ENCODE data around the gene FBXW5. TPM values are rescaled to one million over a fixed set of nuclear protein-coding genes. Genes with fewer than 3 reads are reported as not detected.

Gene FBXW5, protein sequence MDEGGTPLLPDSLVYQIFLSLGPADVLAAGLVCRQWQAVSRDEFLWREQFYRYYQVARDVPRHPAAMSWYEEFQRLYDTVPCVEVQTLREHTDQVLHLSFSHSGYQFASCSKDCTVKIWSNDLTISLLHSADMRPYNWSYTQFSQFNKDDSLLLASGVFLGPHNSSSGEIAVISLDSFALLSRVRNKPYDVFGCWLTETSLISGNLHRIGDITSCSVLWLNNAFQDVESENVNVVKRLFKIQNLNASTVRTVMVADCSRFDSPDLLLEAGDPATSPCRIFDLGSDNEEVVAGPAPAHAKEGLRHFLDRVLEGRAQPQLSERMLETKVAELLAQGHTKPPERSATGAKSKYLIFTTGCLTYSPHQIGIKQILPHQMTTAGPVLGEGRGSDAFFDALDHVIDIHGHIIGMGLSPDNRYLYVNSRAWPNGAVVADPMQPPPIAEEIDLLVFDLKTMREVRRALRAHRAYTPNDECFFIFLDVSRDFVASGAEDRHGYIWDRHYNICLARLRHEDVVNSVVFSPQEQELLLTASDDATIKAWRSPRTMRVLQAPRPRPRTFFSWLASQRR
- total RNA-seq = 100 to 1,000 TPM; 108 to 139 (median 120) TPM
- polyA plus RNA-seq = 150 TPM
- long read RNA-seq, donor 1, transcript FBXW5-201 (9 exons, 2,274 nt) = major isoform, 604 of 1,018 reads
- long read RNA-seq, donor 1, partial matches to known transcripts = 179 of 1,018 reads
- long read RNA-seq, donor 1, other reads (novel, unspliced or antisense) = 231 of 1,018 reads
- long read RNA-seq, donor 2, transcript FBXW5-201 (9 exons, 2,274 nt) = major isoform, 283 of 494 reads
- long read RNA-seq, donor 2, partial matches to known transcripts = 67 of 494 reads
- long read RNA-seq, donor 2, other reads (novel, unspliced or antisense) = 139 of 494 reads
- long read RNA-seq, donor 3, transcript FBXW5-201 (9 exons, 2,274 nt) = major isoform, 766 of 1,525 reads
- long read RNA-seq, donor 3, transcript FBXW5-206 (8 exons, 2,392 nt) = minor isoform, 6 of 1,525 reads
- long read RNA-seq, donor 3, partial matches to known transcripts = 343 of 1,525 reads
- long read RNA-seq, donor 3, other reads (novel, unspliced or antisense) = 410 of 1,525 reads
- long read RNA-seq, donor 4, transcript FBXW5-201 (9 exons, 2,274 nt) = major isoform, 275 of 462 reads
- long read RNA-seq, donor 4, partial matches to known transcripts = 75 of 462 reads
- long read RNA-seq, donor 4, other reads (novel, unspliced or antisense) = 105 of 462 reads

DNA sequence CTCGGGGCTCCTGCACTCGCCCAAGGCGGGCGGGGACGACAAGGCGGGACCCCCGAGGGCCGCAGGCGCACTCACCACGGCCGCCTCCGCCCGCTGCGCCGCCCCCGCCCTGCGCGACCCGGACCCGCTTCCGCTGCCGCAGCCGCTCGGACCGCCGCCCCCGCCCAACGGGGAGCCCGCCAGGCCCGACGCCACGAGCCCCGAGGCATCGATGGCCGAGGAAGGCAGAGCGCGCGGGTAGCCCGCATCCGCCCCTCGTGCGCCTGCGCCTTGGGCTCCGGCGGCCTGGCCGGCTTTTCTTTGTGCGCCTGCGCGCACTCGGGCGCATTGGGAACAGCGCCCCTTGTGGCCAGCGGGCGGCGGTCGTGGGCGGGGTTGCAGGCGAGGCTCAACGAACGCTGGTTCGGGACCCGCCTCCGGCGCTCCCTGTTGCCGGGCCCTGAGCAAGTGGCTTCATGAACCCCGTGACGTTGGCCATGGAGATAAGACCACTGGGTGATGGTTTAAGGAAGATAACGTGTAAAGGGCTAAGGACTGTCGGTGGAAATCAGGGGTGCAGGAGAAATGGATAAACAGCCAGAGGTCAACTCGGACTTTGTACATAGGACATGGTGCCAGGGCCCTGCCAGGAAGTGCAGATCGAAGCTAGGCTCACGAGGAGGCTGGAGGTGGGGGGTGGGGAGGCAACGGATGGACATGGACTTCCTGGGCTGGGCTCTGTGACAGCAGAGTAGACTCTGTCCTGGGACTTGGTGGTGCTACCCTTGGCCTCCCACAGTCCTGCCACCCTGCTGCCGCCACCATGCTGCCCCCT, at the start of gene FBXW5, which contains the start of gene C8G:
Gene FBXW5, minus strand, starts transcription at position 220 of the 814 bp plus-strand sequence. CDS start 655 bp downstream, outside the sequence.
Gene C8G, plus strand, starts transcription at position 725 of the 814 bp plus-strand sequence. Its CDS starts 78 bp downstream, at position 803.
- Histone ChIP-seq H3K4me1 (ENCODE audit: control insufficient read depth, insufficient read depth, low read length) (no peaks in the 10 kb centered on the region), H3K4me3 (ENCODE audit: low read length) (peak within 1 kb of the TSS; percentile 75), H3K27ac (ENCODE audit: low read length) (peak within 1 kb of the TSS; percentile 93), H3K9me3 (ENCODE audit: control insufficient read depth, low read length) (no peaks in the 10 kb centered on the region), H3K27me3 (ENCODE audit: control insufficient read depth, insufficient read depth) (no peaks in the 10 kb centered on the region)
- peak; percentile 96 to 99 (median 98) for DNase-seq
- peak; percentile 64 to 75 for ATAC-seq
- WGBS = 5% methylated on average over 74 of the region's 74 CpGs
- intact Hi-C loops (cut with DNase I) = loop anchor here in 3 of 4 donors (5.0 to 10.0 kb wide), 10 partner anchors 38 to 152 kb away; partner anchors contain the start of genes PHPT1 (in 2 of the 3), TMEM141 (in 2 of the 3), ABCA2 (in 1 of the 3) and AJM1 (in 1 of the 3)

DNA sequence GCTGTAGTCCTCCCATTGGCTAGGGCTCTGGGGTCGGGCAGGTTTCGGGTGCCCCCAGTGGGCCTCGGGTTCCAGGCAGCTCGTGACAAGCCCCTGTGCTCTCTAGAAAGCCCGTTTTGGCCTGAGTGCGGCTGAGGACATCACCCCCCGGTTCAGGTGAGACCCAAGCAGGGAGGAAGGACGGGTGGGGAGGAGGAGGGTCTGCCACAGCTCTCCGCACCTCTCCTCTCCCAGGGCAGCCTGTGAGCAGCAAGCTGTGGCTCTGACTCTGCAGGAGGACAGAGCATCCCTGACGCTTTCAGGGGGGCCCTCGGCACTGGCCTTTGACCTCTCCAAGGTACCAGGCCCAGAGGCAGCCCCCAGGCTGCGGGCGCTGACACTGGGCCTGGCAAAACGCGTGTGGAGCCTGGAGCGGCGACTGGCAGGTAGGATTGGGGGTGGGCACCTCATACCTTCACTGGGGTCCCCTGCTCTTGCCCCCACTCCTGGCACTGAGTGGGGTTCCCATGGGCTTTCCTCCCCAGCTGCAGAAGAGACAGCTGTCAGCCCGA, 48.4 kb upstream of the FBXW5 start:
- WGBS = 41% methylated on average over 18 of the region's 18 CpGs
- Histone ChIP-seq H3K27ac (ENCODE audit: low read length) (no peak overlapping the region), H3K4me1 (ENCODE audit: control insufficient read depth, insufficient read depth, low read length) (peaks cover 8% of the 10 kb centered on the region), H3K4me3 (ENCODE audit: low read length) (peak overlapping the region; percentile 64), H3K9me3 (ENCODE audit: control insufficient read depth, low read length) (no peaks in the 10 kb centered on the region), H3K27me3 (ENCODE audit: control insufficient read depth, insufficient read depth) (no peaks in the 10 kb centered on the region)
- no peak for DNase-seq
- intact Hi-C loops (cut with DNase I) = no loop called here
- ATAC-seq = no peak

DNA sequence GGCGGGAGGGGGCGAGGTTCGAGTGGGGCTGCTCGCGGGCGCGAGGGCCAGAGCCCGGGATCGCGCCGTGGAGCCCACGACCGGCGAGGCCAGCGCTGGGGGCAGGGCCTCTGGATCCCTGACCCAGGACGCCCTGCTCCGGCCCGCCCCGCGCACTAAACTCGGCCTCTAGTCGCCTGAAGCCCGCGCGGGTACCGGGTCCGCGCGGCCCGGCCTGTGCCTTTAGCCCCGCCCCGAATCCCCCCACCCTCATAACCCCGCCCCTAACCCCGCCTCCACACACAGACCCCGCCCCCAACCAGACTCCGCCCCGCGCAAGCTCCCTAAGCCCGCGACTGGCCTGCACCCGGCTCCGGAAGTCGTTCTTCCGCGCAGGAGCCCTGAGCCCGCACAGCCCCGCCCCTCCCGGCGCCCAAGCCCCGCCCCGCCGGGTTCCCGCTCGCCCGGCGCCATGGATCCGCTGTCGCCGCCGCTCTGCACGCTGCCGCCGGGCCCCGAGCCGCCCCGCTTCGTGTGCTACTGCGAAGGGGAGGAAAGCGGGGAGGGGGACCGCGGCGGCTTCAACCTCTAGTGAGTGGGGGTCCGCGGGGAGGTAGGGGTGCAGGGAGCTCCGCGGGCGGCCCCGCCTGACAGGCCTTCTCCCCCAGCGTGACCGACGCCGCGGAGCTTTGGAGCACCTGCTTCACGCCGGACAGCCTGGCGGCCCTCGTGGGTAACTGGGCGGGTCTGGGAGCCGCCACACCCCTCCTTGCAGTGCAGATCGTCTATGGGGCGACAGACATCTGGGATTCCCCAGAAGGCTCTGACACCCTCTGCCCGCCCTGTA, 47.7 kb upstream of the FBXW5 start, which contains the start of gene PAXX:
Gene PAXX, plus strand, starts transcription at position 430 of the 826 bp plus-strand sequence. Its CDS starts 22 bp downstream, at position 452.
- under 1% methylated on average over 92 of the region's 92 CpGs for WGBS
- intact Hi-C loops (cut with DNase I) = no loop called here
- H3K27me3 ChIP-seq (ENCODE audit: control insufficient read depth, insufficient read depth) = no peaks in the 10 kb centered on the region

DNA sequence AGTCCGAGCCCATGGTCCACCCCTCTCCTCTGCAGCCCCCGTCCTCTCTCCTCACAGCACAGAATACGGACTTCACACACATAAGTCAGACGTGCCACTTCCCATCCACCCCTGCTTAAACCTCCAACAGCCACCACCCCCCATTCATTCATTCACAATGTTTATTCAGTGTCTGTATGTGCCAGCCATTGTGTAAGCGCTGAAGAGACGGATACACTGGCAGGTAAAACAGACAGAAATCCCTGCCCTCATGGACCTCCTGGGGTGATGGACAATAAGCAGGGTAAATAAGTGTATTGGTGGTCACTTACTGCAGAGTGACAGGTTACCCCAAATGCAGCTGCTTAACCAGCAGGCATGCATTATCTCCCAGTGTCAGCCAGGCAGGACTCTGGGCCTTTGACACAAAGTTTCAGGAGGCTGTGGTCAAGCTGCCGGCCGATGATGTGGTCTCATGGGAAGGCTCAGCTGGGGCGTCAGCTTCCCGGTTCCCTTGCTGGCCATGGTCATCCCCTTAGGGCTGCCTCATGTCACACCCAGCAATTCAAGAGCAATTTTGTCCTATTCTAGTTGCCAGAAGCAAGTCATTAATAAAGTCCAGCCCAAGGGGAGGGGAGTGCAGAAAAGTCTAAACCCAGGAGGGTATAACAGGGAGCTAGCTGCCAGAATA, 45.8 kb upstream of the FBXW5 start:
- no peaks in the 10 kb centered on the region for H3K27me3 ChIP-seq (ENCODE audit: control insufficient read depth, insufficient read depth)
- H3K4me1 ChIP-seq (ENCODE audit: control insufficient read depth, insufficient read depth, low read length) = peaks cover 8% of the 10 kb centered on the region
- no peaks in the 10 kb centered on the region for H3K9me3 ChIP-seq (ENCODE audit: control insufficient read depth, low read length)
- DNase-seq (peak in 2 of 3 donors; percentile 46 to 56), ATAC-seq (no peak)
- no peak overlapping the region for H3K27ac ChIP-seq (ENCODE audit: low read length)
- intact Hi-C loops (cut with DNase I) = no loop called here
- WGBS = 81% methylated on average over 10 of the region's 10 CpGs
- H3K4me3 ChIP-seq (ENCODE audit: low read length) = no peak overlapping the region

More for the DNA sequence above, 47.7 kb upstream of the FBXW5 start, which contains the start of gene PAXX:
- Histone ChIP-seq H3K4me1 (ENCODE audit: control insufficient read depth, insufficient read depth, low read length) (peaks cover 8% of the 10 kb centered on the region), H3K27ac (ENCODE audit: low read length) (peak within 1 kb of the TSS; percentile 71), H3K4me3 (ENCODE audit: low read length) (peak within 1 kb of the TSS; percentile 64), H3K9me3 (ENCODE audit: control insufficient read depth, low read length) (no peaks in the 10 kb centered on the region)
- ATAC-seq (peak; percentile 89 to 93), DNase-seq (peak; percentile 94 to 98 (median 98))

DNA sequence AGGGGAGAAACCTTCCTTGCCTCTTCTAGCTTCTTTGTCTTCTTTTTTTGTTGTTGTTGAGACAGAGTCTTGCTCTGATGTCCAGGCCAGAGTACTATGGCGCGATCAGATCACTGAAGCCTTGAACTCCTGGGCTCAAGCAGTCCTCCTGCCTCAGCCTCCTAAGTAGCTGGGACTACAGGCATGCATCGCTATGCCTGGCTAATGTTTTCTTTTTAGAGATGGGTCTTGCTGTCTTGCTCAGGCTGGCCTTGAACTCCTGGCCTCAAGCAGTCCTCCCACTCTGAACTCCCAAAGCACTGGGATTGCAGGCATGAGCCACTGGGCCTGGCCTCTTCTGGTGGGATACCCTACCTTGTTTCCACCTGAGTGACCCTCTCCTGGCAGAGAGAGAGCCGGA, 44.3 kb upstream of the FBXW5 start:
- DNase-seq = no peak
- no peak overlapping the region for H3K4me3 ChIP-seq (ENCODE audit: low read length)
- no peaks in the 10 kb centered on the region for H3K27me3 ChIP-seq (ENCODE audit: control insufficient read depth, insufficient read depth)
- peaks cover 8% of the 10 kb centered on the region for H3K4me1 ChIP-seq (ENCODE audit: control insufficient read depth, insufficient read depth, low read length)
- H3K27ac ChIP-seq (ENCODE audit: low read length) = no peak overlapping the region
- ATAC-seq = no peak
- intact Hi-C loops (cut with DNase I) = loop anchor here in 1 of 4 donors (5.0 kb wide), 1 partner anchor 142 kb away; the partner anchor contains the start of gene PHPT1
- H3K9me3 ChIP-seq (ENCODE audit: control insufficient read depth, low read length) = no peaks in the 10 kb centered on the region
- WGBS = 98% methylated on average over 4 of the region's 4 CpGs

DNA sequence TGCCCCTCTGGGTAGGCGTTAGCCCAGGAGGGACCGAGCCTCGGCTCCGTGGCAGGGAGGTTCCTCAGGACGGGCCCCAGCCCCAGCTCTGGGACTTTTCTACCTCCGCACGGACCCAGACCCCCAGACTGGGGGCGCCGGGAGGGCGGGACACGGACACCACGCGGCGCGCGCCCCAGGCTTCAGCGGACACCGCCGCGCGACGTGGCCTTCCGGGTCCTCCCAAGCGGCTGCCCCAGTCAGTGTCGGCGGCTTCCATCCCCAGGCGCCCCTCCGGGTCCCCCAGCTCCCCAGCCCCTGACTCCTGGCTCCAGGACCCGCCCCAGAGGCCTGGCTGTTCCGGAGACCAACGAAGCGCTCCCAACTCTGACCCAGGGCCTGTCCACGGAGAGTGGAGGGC, 41.3 kb upstream of the FBXW5 start:
- no peak for ATAC-seq
- H3K27me3 ChIP-seq (ENCODE audit: control insufficient read depth, insufficient read depth) = no peaks in the 10 kb centered on the region
- intact Hi-C loops (cut with DNase I) = loop anchor here in 1 of 4 donors (5.0 kb wide), 1 partner anchor 139 kb away; the partner anchor contains the start of gene PHPT1
- no peak overlapping the region for H3K27ac ChIP-seq (ENCODE audit: low read length)
- H3K9me3 ChIP-seq (ENCODE audit: control insufficient read depth, low read length) = no peaks in the 10 kb centered on the region
- DNase-seq = peak in 2 of 3 donors; percentile 53 to 68
- H3K4me3 ChIP-seq (ENCODE audit: low read length) = no peak overlapping the region
- no peaks in the 10 kb centered on the region for H3K4me1 ChIP-seq (ENCODE audit: control insufficient read depth, insufficient read depth, low read length)
- WGBS = 22% methylated on average over 33 of the region's 33 CpGs

DNA sequence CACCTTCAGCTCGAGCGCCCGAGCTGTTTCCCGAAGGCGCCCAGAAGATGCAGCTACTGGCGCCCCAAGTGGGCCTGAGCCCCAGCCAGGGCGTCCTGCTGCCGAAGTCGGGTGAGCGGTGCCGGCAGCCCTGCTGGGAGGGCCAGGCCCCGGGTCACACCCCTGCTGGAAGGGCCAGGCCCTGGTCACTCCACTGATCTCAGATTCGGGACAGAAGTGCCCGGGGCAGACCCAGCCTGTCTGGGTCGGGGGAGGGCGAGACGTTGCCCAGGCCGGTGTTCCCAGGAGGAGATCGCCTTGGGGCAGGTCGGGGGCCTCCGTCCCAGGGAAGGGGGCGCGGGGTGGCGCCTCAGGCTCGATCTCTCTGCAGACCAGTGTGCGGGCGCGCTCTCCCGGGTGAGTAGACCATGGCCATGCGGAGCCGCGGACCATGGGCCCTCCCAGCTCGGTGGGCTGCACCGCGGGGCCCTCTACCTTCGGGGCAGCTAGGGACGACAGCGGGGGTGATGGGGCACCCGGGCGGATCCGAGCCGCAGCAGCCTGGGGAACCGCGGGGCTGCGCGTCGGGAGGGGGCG, 40.6 kb upstream of the FBXW5 start:
- H3K27ac ChIP-seq (ENCODE audit: low read length) = no peak overlapping the region
- H3K9me3 ChIP-seq (ENCODE audit: control insufficient read depth, low read length) = no peaks in the 10 kb centered on the region
- peak in 1 of 2 donors; percentile 2 for ATAC-seq
- DNase-seq = peak in 2 of 3 donors; percentile 64 to 69
- intact Hi-C loops (cut with DNase I) = loop anchor here in 1 of 4 donors (5.0 kb wide), 1 partner anchor 138 kb away; the partner anchor contains the start of gene PHPT1
- H3K27me3 ChIP-seq (ENCODE audit: control insufficient read depth, insufficient read depth) = no peaks in the 10 kb centered on the region
- no peaks in the 10 kb centered on the region for H3K4me1 ChIP-seq (ENCODE audit: control insufficient read depth, insufficient read depth, low read length)
- no peak overlapping the region for H3K4me3 ChIP-seq (ENCODE audit: low read length)
- WGBS = 24% methylated on average over 48 of the region's 48 CpGs

DNA sequence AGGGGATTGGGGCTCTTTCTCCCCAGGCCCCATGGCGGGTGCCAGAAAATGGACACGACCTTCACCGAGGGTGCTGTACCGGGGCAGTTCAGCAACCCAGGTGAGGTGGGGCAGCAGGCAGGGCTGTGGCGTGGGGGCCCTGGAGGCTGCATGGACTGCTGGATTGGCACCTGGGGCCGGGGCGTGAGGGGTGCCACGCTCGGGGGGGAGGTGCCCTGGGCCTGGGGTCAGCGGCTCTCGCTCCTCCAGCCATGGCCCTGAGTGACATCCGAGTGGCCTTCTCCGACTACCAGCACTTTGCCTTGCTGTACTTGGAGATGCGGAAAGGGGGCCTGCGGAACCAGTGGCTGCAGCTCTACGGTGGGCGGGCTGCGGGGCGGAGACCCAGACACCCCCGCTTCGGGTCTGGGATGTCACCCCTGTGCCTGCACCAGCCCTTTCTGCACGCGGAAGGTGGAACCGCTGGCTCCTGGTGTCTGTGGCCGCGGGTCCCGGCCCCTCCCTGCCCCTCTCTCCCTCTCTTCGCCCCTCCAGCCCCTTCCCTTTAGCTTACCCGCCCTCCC, 40.0 kb upstream of the FBXW5 start:
- Histone ChIP-seq H3K4me1 (ENCODE audit: control insufficient read depth, insufficient read depth, low read length) (no peaks in the 10 kb centered on the region), H3K9me3 (ENCODE audit: control insufficient read depth, low read length) (no peaks in the 10 kb centered on the region), H3K27me3 (ENCODE audit: control insufficient read depth, insufficient read depth) (no peaks in the 10 kb centered on the region), H3K4me3 (ENCODE audit: low read length) (no peak overlapping the region), H3K27ac (ENCODE audit: low read length) (no peak overlapping the region)
- WGBS = 58% methylated on average over 29 of the region's 29 CpGs
- intact Hi-C loops (cut with DNase I) = loop anchor here in 2 of 4 donors (5.0 kb wide), 2 partner anchors 37 to 137 kb away; partner anchors contain the start of genes C8G (in 1 of the 2) and PHPT1 (in 1 of the 2)
- DNase-seq = peak in 1 of 3 donors; percentile 59
- ATAC-seq = no peak

Measured in right cardiac atrium (tissue), 5 donors.